H1 (cell line): ENCODE measurements around the gene CBFA2T2. TPM values are rescaled to one million over a fixed set of nuclear protein-coding genes. Genes with fewer than 3 reads are reported as not detected.

Experiments used
- CTCF ChIA-PET: fragments of 300-600 bp; sonication (Branson Sonifier 250); formaldehyde crosslinking; loops from one replicate; lab custom pipeline; 2021; ENCODE audit not compliant: partially characterized antibody; lab: Charles Lee
- POLR2A ChIA-PET: fragments of 300-600 bp; sonication (Branson Sonifier 250); formaldehyde crosslinking; loops from one replicate; lab custom pipeline; 2021; ENCODE audit warnings: inconsistent platforms; ENCODE audit not compliant: partially characterized antibody; lab: Charles Lee
- DNase-seq, 2 experiments: peaks; one replicate each; pipeline versions ENCODE4 v3.0.0 to v3.0.0-alpha.2; 2010 to 2022; ENCODE audit warnings: low spot score in 2 of 2, low read depth in 1 of 2, mixed read lengths in 1 of 2
- FAIRE-seq: peaks from 2 replicates; lab custom pipeline; 2011; peaks lifted over from hg19 to GRCh38; lab: Jason Lieb, UNC
- H2AFZ ChIP-seq: 2 replicates; pipeline ENCODE4 v1.8.1; 2012; ENCODE audit warnings: low read length, inconsistent platforms
- H2AK5ac ChIP-seq: 2 replicates; pipeline ENCODE4 v1.6.1; 2013; ENCODE audit warnings: low read depth, low read length
- H2BK120ac ChIP-seq: replicated peaks from 2 replicates; pipeline ENCODE3; 2013; ENCODE audit warnings: low read depth, low read length, inconsistent platforms
- H2BK12ac ChIP-seq: 2 replicates; pipeline ENCODE4 v1.6.1; 2013; ENCODE audit warnings: low read depth, low read length
- H2BK15ac ChIP-seq: 2 replicates; pipeline ENCODE4 v1.6.1; 2013; ENCODE audit warnings: low read length
- H2BK20ac ChIP-seq: 2 replicates; pipeline ENCODE4 v1.6.1; 2013; ENCODE audit warnings: low read length
- H2BK5ac ChIP-seq: 2 replicates; pipeline ENCODE4 v1.6.1; 2013; ENCODE audit warnings: low read depth, low read length
- H3K14ac ChIP-seq: 2 replicates; pipeline ENCODE4 v1.6.1; 2013; ENCODE audit warnings: inconsistent platforms; ENCODE audit not compliant: insufficient read length
- H3K18ac ChIP-seq: 2 replicates; pipeline ENCODE4 v1.6.1; 2013; ENCODE audit warnings: low read length; ENCODE audit errors: extremely low read depth
- H3K23ac ChIP-seq: 2 replicates; pipeline ENCODE4 v1.6.1; 2013; ENCODE audit warnings: inconsistent platforms; ENCODE audit not compliant: insufficient read length
- H3K23me2 ChIP-seq: 2 replicates; pipeline ENCODE4 v1.6.1; 2013; ENCODE audit warnings: low read depth, low read length
- H3K27ac ChIP-seq: 2 replicates; pipeline ENCODE4 v1.6.1; 2011; ENCODE audit warnings: low read depth, low read length, inconsistent platforms
- H3K27me3 ChIP-seq, 4 experiments: replicated peaks in 1 of 4; 1 replicate in 1 of 4; 2 replicates in 3 of 4; pipeline versions ENCODE4 v1.6.1 to v1.8.1; 2011 to 2013; ENCODE audit warnings: low read length in 3 of 4, mild to moderate bottlenecking in 3 of 4, inconsistent platforms in 2 of 4, mixed read lengths in 2 of 4, moderate library complexity in 1 of 4; ENCODE audit not compliant: control insufficient read depth in 3 of 4, insufficient read depth in 3 of 4; ENCODE audit errors: extremely low read depth in 1 of 4
- H3K36me3 ChIP-seq, 4 experiments: 2 replicates each; pipeline versions ENCODE4 v1.6.1 to v1.8.1; 2011 to 2013; ENCODE audit warnings: mild to moderate bottlenecking in 4 of 4, low read length in 3 of 4, moderate library complexity in 2 of 4, control low read depth in 1 of 4, inconsistent platforms in 1 of 4; ENCODE audit not compliant: insufficient read depth in 4 of 4, control insufficient read depth in 2 of 4
- H3K4ac ChIP-seq: replicated peaks from 2 replicates; pipeline ENCODE3; 2013; ENCODE audit warnings: low read length, low read depth, mixed read lengths, inconsistent platforms; ENCODE audit not compliant: insufficient read length
- H3K4me1 ChIP-seq, 4 experiments: replicated peaks in 1 of 4; 1 replicate in 1 of 4; 2 replicates in 3 of 4; pipeline versions ENCODE4 v1.6.1 to v1.8.1; 2011 to 2013; ENCODE audit warnings: low read length in 3 of 4, inconsistent platforms in 2 of 4, mixed read lengths in 1 of 4; ENCODE audit not compliant: insufficient read depth in 4 of 4, control insufficient read depth in 3 of 4
- H3K4me2 ChIP-seq, 2 experiments: 2 replicates each; pipeline versions ENCODE4 v1.6.1 to v1.8.1; 2011 to 2013; ENCODE audit warnings: low read depth in 2 of 2, low read length in 2 of 2, control low read depth in 1 of 2, inconsistent platforms in 1 of 2, mild to moderate bottlenecking in 1 of 2; ENCODE audit not compliant: insufficient read depth in 1 of 2
- H3K4me3 ChIP-seq, 4 experiments: fragments of 200-600, 300-600 bp in 1 of 4; sonication (generic), shearing (Covaris generic), sonication (Bioruptor Twin) in 1 of 4; 2 replicates each; pipeline versions ENCODE4 v1.5.1 to v1.8.1; 2011 to 2016; ENCODE audit warnings: low read length in 4 of 4, low read depth in 3 of 4, control low read depth in 2 of 4, inconsistent platforms in 2 of 4, mild to moderate bottlenecking in 2 of 4, mixed read lengths in 1 of 4, moderate library complexity in 1 of 4; ENCODE audit not compliant: insufficient read depth in 2 of 4; ENCODE audit errors: extremely low read depth in 1 of 4
- H3K56ac ChIP-seq: replicated peaks from 2 replicates; pipeline ENCODE3; 2013; ENCODE audit warnings: low read depth, mild to moderate bottlenecking, mixed read lengths, low read length, inconsistent platforms; ENCODE audit not compliant: insufficient read length
- H3K79me1 ChIP-seq: 2 replicates; pipeline ENCODE4 v1.6.1; 2013; ENCODE audit warnings: low read depth, low read length, control low read depth
- H3K79me2 ChIP-seq, 2 experiments: 2 replicates each; pipeline versions ENCODE4 v1.6.1 to v1.8.1; 2012 to 2013; ENCODE audit warnings: low read length in 2 of 2, mild to moderate bottlenecking in 2 of 2, inconsistent platforms in 1 of 2; ENCODE audit not compliant: insufficient read depth in 2 of 2, control insufficient read depth in 1 of 2
- H3K9ac ChIP-seq, 4 experiments: replicated peaks in 1 of 4; 1 replicate in 1 of 4; 2 replicates in 3 of 4; pipeline versions ENCODE4 v1.6.1 to v1.8.1; 2011 to 2013; ENCODE audit warnings: low read depth in 3 of 4, low read length in 3 of 4, control low read depth in 2 of 4, mild to moderate bottlenecking in 2 of 4, moderate library complexity in 2 of 4, inconsistent platforms in 1 of 4; ENCODE audit errors: extremely low read depth in 1 of 4
- H3K9me3 ChIP-seq, 2 experiments: 2 replicates each; pipeline versions ENCODE4 v1.6.1 to v1.8.1; 2012 to 2013; ENCODE audit warnings: mild to moderate bottlenecking in 2 of 2, moderate library complexity in 2 of 2, control low read depth in 1 of 2, inconsistent platforms in 1 of 2, low read depth in 1 of 2, low read length in 1 of 2, mixed read lengths in 1 of 2; ENCODE audit not compliant: insufficient read depth in 2 of 2
- H4K20me1 ChIP-seq, 2 experiments: replicated peaks in 1 of 2; 2 replicates each; pipeline versions ENCODE3 to v1.8.1; 2011 to 2013; ENCODE audit warnings: inconsistent platforms in 2 of 2, low read length in 2 of 2, mild to moderate bottlenecking in 1 of 2; ENCODE audit not compliant: insufficient read depth in 2 of 2, control insufficient read depth in 1 of 2
- H4K5ac ChIP-seq: 2 replicates; pipeline ENCODE4 v1.6.1; 2013; ENCODE audit warnings: low read length, low read depth, mixed read lengths, inconsistent platforms; ENCODE audit not compliant: insufficient read length
- H4K8ac ChIP-seq: 2 replicates; pipeline ENCODE4 v1.8.0; 2013; ENCODE audit warnings: mild to moderate bottlenecking, moderate library complexity, low read length, inconsistent platforms; ENCODE audit not compliant: insufficient read depth; ENCODE audit errors: extremely low read depth
- H4K91ac ChIP-seq: replicated peaks from 2 replicates; pipeline ENCODE3; 2013; ENCODE audit warnings: low read length, mixed read lengths, inconsistent platforms; ENCODE audit not compliant: insufficient read length
- POLR2AphosphoS5 ChIP-seq: IDR thresholded peaks from 2 replicates; pipeline ENCODE4 v1.6.1; 2011; ENCODE audit warnings: low read depth, low read length
- WGBS, 2 experiments: shearing (Covaris generic) in 1 of 2; methylation state at CpG; one replicate each; pipeline versions ENCODE4 v1.1.6 to v1.1.7; 2013 to 2015; ENCODE audit warnings: low lambda C conversion rate in 2 of 2, mixed read lengths in 2 of 2, inconsistent platforms in 1 of 2, low coverage in 1 of 2, missing lambda C conversion rate in 1 of 2; ENCODE audit not compliant: insufficient replicate concordance in 2 of 2, insufficient coverage in 1 of 2, insufficient read length in 1 of 2; ENCODE audit errors: extremely low coverage in 1 of 2, missing lambda C conversion rate in 1 of 2; 5-methylcytosine and 5-hydroxymethylcytosine counted together
- polyA plus RNA-seq, 7 experiments: library from polyadenylated mRNA; depleted of rRNA in 3 of 7; stranded (reverse) in 5 of 7; unstranded in 2 of 7; fragments of >200 nt in 5 of 7; fragments of 200-250 nt in 2 of 7; gene quantifications; 1 replicate in 5 of 7; 2 replicates in 1 of 7; 4 replicates in 1 of 7; pipeline versions ENCODE4 v1.2.1 to v1.2.3, GENCODE V29; 2011 to 2013; ENCODE audit warnings: missing spikeins in 2 of 7, mixed read lengths in 2 of 7
- total RNA-seq: library from RNA; stranded (reverse); fragmentation: NEBNext Ultra II Directional; extraction: Animal tissue kit (Norgen Biotek cat#: 25700); gene quantifications from 2 replicates; pipeline ENCODE4 v1.2.1, GENCODE V29; 2021
- TF ChIP-seq, protein P1 (sequence below): IDR thresholded peaks from 2 replicates; pipeline ENCODE4 v1.6.1; 2012; ENCODE audit warnings: low read length, inconsistent platforms

CBFA2T2 gene
- total and polyA plus RNA-seq, 2 of the 8 experiments (the other 6 are each of a cell fraction or from before 2014, with no cell fraction given) = 11.6 to 12.9 TPM

DNA sequence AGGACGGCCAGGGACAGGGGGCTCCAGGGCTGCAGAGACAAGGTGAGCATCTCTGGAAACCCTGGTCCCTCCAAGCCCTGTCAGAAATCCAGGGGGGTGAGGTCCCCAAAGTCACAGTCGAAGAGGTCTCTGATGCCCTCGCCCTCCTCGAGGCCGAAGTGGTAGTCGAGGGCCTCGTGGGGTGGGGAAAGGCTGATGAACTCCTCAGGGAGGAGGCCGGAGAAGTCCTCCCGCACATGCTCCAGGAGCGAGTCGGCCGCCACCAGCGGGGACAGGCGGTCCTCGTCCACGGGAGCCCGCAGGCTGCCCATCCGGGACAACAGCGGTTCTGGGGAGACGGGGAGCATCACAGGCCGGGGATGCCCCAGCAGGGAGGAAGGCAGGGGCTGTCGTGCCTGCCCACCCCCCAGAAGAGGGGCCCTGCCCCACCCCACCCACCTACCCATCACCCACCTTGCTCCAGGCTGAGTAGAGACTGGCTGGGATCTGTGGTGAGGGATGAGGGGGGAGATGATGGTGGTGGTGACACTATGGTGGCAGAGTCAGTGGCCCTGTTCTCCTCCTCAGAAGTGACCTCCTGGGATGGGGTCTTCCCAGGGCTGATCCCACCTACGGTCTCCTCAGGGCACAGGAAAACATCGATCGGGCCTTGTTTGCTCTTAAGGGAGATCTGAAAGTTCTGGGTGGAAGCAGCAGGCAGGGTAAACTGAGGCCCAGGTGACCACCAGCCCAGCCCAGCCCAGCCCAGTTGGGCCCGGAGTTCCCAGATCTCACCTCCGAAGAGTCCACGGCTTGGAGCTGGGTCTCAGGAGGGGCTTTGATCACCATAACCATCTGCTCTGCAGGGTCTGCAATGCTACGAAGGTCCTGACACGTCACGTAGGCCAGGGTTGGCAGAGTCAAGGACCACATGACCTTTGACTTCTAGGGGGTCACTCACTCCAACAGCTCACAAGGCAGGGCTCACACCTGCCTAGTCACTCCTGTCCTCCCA lies 187.1 kb downstream of the CBFA2T2 start:
- H3K56ac ChIP-seq = no peak overlapping the region
- H2BK20ac ChIP-seq = no peak overlapping the region
- H3K27me3 ChIP-seq = no peaks in the 10 kb centered on the region
- FAIRE-seq (no peak), DNase-seq (no peak)
- no peak overlapping the region for H3K23ac ChIP-seq
- H3K4me1 ChIP-seq = peaks cover 0 to 22% (median 11%) of the 10 kb centered on the region in 4 experiments; a peak in 4 of 7 replicates
- H4K8ac ChIP-seq = no peak overlapping the region
- H3K4me2 ChIP-seq = no peak overlapping the region
- H3K79me2 ChIP-seq = peaks cover 0 to 14% of the 10 kb centered on the region in 2 experiments; a peak in 2 of 4 replicates
- no peak overlapping the region for H2BK5ac ChIP-seq
- TF ChIP-seq POLR2AphosphoS5 = peak; percentile 30; the same call in 1 of the 2 replicates
- TF ChIP-seq, protein P1, sequence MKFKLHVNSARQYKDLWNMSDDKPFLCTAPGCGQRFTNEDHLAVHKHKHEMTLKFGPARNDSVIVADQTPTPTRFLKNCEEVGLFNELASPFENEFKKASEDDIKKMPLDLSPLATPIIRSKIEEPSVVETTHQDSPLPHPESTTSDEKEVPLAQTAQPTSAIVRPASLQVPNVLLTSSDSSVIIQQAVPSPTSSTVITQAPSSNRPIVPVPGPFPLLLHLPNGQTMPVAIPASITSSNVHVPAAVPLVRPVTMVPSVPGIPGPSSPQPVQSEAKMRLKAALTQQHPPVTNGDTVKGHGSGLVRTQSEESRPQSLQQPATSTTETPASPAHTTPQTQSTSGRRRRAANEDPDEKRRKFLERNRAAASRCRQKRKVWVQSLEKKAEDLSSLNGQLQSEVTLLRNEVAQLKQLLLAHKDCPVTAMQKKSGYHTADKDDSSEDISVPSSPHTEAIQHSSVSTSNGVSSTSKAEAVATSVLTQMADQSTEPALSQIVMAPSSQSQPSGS = no peak
- 91% methylated on average over 31 of the region's 31 CpGs; no CpG with 5 or more reads in 1 of the 2 experiments for WGBS, 2 experiments
- peaks cover 19 to 36% (median 32%) of the 10 kb centered on the region in 4 experiments; a peak in 6 of 8 replicates for H3K36me3 ChIP-seq
- no peak overlapping the region for H3K4ac ChIP-seq
- H2AK5ac ChIP-seq = no peak overlapping the region
- no peak overlapping the region for H3K27ac ChIP-seq
- H3K9me3 ChIP-seq = no peaks in the 10 kb centered on the region
- no peak overlapping the region for H3K4me3 ChIP-seq
- H4K91ac ChIP-seq = no peak overlapping the region
- H3K18ac ChIP-seq = no peak overlapping the region
- H2BK15ac ChIP-seq = no peak overlapping the region
- no peak overlapping the region for H3K9ac ChIP-seq
- peaks cover 13% of the 10 kb centered on the region for H3K23me2 ChIP-seq
- ChIA-PET POLR2A (interaction anchor here (1.3 to 17.9 kb wide), 3 partner anchors 2 to 35 kb away, joined by 5 to 245 read pairs (median 245); partner anchors contain the start of genes ACTL10, C20orf144 and NECAB3), CTCF (interaction anchor here (1.2 to 1.5 kb wide), 2 partner anchors 8 to 18 kb away, joined by 5 to 9 read pairs; no protein-coding TSS in a partner anchor)
- H4K20me1 ChIP-seq = peaks cover 9 to 46% of the 10 kb centered on the region in 2 experiments
- H2BK120ac ChIP-seq = no peak overlapping the region
- H4K5ac ChIP-seq = no peak overlapping the region
- H3K14ac ChIP-seq = no peak overlapping the region
- H2BK12ac ChIP-seq = no peak overlapping the region
- no peak overlapping the region for H2AFZ ChIP-seq
- H3K79me1 ChIP-seq = peaks cover 5% of the 10 kb centered on the region
